Liver (tissue), 3 donors: Measurements from ENCODE around the gene CLCNKB.

Experiments
- ATF3 ChIP-seq: IDR thresholded peaks from 2 replicates; pipeline ENCODE4 v1.6.1; 2016; ENCODE audit warnings: antibody characterized with exemption
- CTCF ChIP-seq: fragments of 150-350 bp; IDR thresholded peaks from 2 replicates; pipeline ENCODE4 v1.5.1; 2017; ENCODE audit warnings: improper control_type of control experiment, low read depth, low read length; ENCODE audit not compliant: missing input control
- FOXA1 ChIP-seq: IDR thresholded peaks from 2 replicates; pipeline ENCODE4 v1.6.1; 2016; ENCODE audit warnings: antibody characterized with exemption
- GABPA ChIP-seq, 2 donors: IDR thresholded peaks in 1 of 2; conservative IDR thresholded peaks in 1 of 2; 2 replicates each; pipeline ENCODE4 v1.6.1; 2016; ENCODE audit warnings: antibody characterized with exemption in 2 of 2, mild to moderate bottlenecking in 1 of 2, moderate library complexity in 1 of 2
- HNF4G ChIP-seq: IDR thresholded peaks from 2 replicates; pipeline ENCODE4 v1.6.1; 2016; ENCODE audit warnings: antibody characterized with exemption
- MAX ChIP-seq: IDR thresholded peaks from 2 replicates; pipeline ENCODE4 v1.6.1; 2016; ENCODE audit warnings: antibody characterized with exemption
- NR2F2 ChIP-seq: IDR thresholded peaks from 2 replicates; pipeline ENCODE4 v1.6.1; 2016; ENCODE audit warnings: antibody characterized with exemption
- RAD21 ChIP-seq, 2 donors: IDR thresholded peaks; 2 replicates each; pipeline ENCODE4 v1.6.1; 2016; ENCODE audit warnings: antibody characterized with exemption in 2 of 2, mild to moderate bottlenecking in 2 of 2
- REST ChIP-seq: IDR thresholded peaks from 2 replicates; pipeline ENCODE4 v1.6.1; 2016; ENCODE audit warnings: antibody characterized with exemption, mild to moderate bottlenecking
- SP1 ChIP-seq: IDR thresholded peaks from 2 replicates; pipeline ENCODE4 v1.6.1; 2018; ENCODE audit warnings: antibody characterized with exemption, mild to moderate bottlenecking
- YY1 ChIP-seq: IDR thresholded peaks from 2 replicates; pipeline ENCODE4 v1.6.1; 2016; ENCODE audit warnings: antibody characterized with exemption, mild to moderate bottlenecking
- ZBTB33 ChIP-seq: IDR thresholded peaks from 2 replicates; pipeline ENCODE4 v1.6.1; 2016; ENCODE audit warnings: antibody characterized with exemption
- donor health status: healthy.
- donor health status: healthy.

GRCh38 chr1:16088351-16088911 is 44.8 kb downstream of the CLCNKB start:
- TF ChIP-seq CTCF (no peak), RAD21 (IDR thresholded peaks at IDR 0.05) (no peak), FOXA1 (no peak), MAX (no peak), YY1 (no peak), GABPA (IDR thresholded peaks at IDR 0.05 in 1 of 2, conservative IDR thresholded peaks at IDR 0.05 in 1 of 2) (no peak), REST (no peak), HNF4G (no peak), ZBTB33 (no peak), NR2F2 (no peak), ATF3 (no peak), SP1 (no peak)
